ENCODE data around the gene NPR2. TPM values are rescaled to one million over a fixed set of nuclear protein-coding genes. Genes with fewer than 3 reads are reported as not detected.

Gene NPR2
- 10 to 100 TPM; 16.0 to 16.1 TPM for total RNA-seq
- polyA plus RNA-seq: 10 to 100 TPM in 1 of 2 donors, 1 to 10 TPM in 1; 6.2 to 11.1 TPM
- long read RNA-seq, donor 1, transcript NPR2-206 (3 exons, 601 nt): major isoform, 9 of 10 reads
- long read RNA-seq, donor 1, partial matches to known transcripts: 0 of 10 reads
- long read RNA-seq, donor 1, other reads (novel, unspliced or antisense): 0 of 10 reads
- long read RNA-seq, donor 2, transcript NPR2-206 (3 exons, 601 nt): major isoform, 6 of 6 reads
- long read RNA-seq, donor 2, partial matches to known transcripts: 0 of 6 reads
- long read RNA-seq, donor 2, other reads (novel, unspliced or antisense): 0 of 6 reads
- long read RNA-seq, donor 3, transcript NPR2-206 (3 exons, 601 nt): major isoform, 7 of 7 reads
- long read RNA-seq, donor 3, partial matches to known transcripts: 0 of 7 reads
- long read RNA-seq, donor 3, other reads (novel, unspliced or antisense): 0 of 7 reads
- long read RNA-seq, donor 4, transcript NPR2-206 (3 exons, 601 nt): major isoform, 8 of 8 reads
- long read RNA-seq, donor 4, partial matches to known transcripts: 0 of 8 reads
- long read RNA-seq, donor 4, other reads (novel, unspliced or antisense): 0 of 8 reads
- long read RNA-seq, donor 5, transcript NPR2-206 (3 exons, 601 nt): major isoform, 6 of 6 reads
- long read RNA-seq, donor 5, partial matches to known transcripts: 0 of 6 reads
- long read RNA-seq, donor 5, other reads (novel, unspliced or antisense): 0 of 6 reads

DNA sequence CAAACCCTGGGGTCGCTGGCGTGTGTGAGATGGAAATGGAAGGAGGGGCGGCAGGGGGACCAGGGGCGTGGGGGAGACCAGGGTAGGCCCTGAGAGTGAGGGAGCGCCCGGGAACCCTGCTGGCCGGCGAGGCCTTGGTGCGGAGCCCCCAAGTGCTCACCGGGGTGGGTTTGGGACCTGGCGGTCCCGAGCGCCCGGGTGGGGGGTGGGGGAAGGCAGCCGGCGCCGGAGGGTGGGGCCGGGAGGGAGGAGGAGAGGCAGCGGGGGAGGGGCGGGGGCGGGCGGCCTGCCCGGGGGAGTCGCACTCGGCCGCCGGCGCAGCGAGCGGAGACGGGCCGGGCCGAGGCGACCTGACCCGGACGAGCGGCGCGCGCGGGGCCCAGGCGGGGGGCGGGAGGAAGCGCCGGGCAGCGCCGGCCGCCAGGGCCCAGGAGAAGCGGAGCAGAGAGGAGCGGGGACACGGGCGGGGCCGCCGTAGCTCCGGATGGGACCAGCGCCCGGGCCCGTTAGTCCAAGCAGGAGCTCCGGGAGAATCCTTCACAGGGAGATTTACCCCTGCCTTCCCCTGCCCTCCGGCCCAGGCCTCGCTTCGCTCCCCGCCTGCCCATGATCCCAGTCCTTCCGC is at the start of gene NPR2:
NPR2 (plus strand) TSS at position 295 of the 625 bp plus-strand sequence. CDS start 818 bp downstream, outside the sequence.
- TF ChIP-seq, protein P1, sequence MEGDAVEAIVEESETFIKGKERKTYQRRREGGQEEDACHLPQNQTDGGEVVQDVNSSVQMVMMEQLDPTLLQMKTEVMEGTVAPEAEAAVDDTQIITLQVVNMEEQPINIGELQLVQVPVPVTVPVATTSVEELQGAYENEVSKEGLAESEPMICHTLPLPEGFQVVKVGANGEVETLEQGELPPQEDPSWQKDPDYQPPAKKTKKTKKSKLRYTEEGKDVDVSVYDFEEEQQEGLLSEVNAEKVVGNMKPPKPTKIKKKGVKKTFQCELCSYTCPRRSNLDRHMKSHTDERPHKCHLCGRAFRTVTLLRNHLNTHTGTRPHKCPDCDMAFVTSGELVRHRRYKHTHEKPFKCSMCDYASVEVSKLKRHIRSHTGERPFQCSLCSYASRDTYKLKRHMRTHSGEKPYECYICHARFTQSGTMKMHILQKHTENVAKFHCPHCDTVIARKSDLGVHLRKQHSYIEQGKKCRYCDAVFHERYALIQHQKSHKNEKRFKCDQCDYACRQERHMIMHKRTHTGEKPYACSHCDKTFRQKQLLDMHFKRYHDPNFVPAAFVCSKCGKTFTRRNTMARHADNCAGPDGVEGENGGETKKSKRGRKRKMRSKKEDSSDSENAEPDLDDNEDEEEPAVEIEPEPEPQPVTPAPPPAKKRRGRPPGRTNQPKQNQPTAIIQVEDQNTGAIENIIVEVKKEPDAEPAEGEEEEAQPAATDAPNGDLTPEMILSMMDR (IDR thresholded peaks at IDR 0.05; ENCODE audit: control extremely low read depth, extremely low read depth): no peak
- H3K4me3 ChIP-seq: peak within 1 kb of the TSS; percentile 35
- peak within 1 kb of the TSS in 1 of 2 donors; percentile 42 for H3K9ac ChIP-seq (ENCODE audit: insufficient read depth in 1 of 2, low read length in 2 of 2)
- peak within 1 kb of the TSS; percentile 67 to 78 for H3K27ac ChIP-seq (ENCODE audit: low read depth in 1 of 2, low read length in 1 of 2)
- no peaks in the 10 kb centered on the region for H3K36me3 ChIP-seq (ENCODE audit: control insufficient read depth in 4 of 4, insufficient read depth in 4 of 4, low read length in 4 of 4)
- peaks cover 0 to 34% (median 14%) of the 10 kb centered on the region in 5 donors for H3K4me1 ChIP-seq (ENCODE audit: control insufficient read depth in 5 of 5, insufficient read depth in 5 of 5, low read length in 5 of 5)
- H3K27me3 ChIP-seq (ENCODE audit: control insufficient read depth in 3 of 3, insufficient read depth in 3 of 3, low read length in 2 of 3): no peaks in the 10 kb centered on the region
- no peaks in the 10 kb centered on the region for H3K9me3 ChIP-seq (ENCODE audit: control insufficient read depth in 4 of 4, insufficient read depth in 3 of 4, low read length in 3 of 4)
- WGBS, 2 donors: 17 to 25% methylated on average over 32 to 63 of the region's 64 CpGs
- DNase-seq (peak; percentile 58 to 71 (median 61)), ATAC-seq (ENCODE audit: insufficient read depth, low FRiP score) (peak; percentile 23)

DNA sequence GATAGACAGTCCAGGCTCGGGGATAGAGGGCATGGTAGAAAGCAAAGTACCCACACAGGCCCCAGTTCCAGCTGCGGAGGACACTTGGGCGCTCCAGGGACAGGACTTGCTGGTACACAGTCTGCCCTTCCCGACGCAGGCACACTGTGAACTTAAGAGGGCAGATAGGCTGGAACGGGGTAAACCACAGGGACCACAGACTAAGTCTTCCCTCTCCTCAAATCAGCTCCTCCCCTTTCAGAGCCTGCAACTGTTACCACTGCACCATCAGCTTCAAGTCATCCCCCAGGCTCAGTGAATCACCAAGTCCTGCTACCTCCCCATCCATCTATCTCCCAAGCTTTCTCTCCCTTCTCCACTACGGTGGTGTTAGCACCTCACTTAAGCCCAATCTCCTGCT is 49.7 kb upstream of the NPR2 start:
- TF ChIP-seq, protein P1 (IDR thresholded peaks at IDR 0.05; ENCODE audit: control extremely low read depth, extremely low read depth): no peak
- no peak overlapping the region for H3K4me3 ChIP-seq
- no peaks in the 10 kb centered on the region for H3K27me3 ChIP-seq (ENCODE audit: control insufficient read depth in 3 of 3, insufficient read depth in 3 of 3, low read length in 2 of 3)
- 68 to 82% methylated on average over 7 of the region's 7 CpGs for WGBS, 2 donors
- H3K9ac ChIP-seq (ENCODE audit: insufficient read depth in 1 of 2, low read length in 2 of 2): no peak overlapping the region
- no peak overlapping the region for H3K27ac ChIP-seq (ENCODE audit: low read depth in 1 of 2, low read length in 1 of 2)
- H3K4me1 ChIP-seq (ENCODE audit: control insufficient read depth in 5 of 5, insufficient read depth in 5 of 5, low read length in 5 of 5): peaks cover 0 to 11% (median 5%) of the 10 kb centered on the region in 5 donors
- no peak for DNase-seq
- H3K9me3 ChIP-seq (ENCODE audit: control insufficient read depth in 4 of 4, insufficient read depth in 3 of 4, low read length in 3 of 4): no peaks in the 10 kb centered on the region
- H3K36me3 ChIP-seq (ENCODE audit: control insufficient read depth in 4 of 4, insufficient read depth in 4 of 4, low read length in 4 of 4): peaks cover 36 to 66% (median 56%) of the 10 kb centered on the region in 4 donors
- no peak for ATAC-seq (ENCODE audit: insufficient read depth, low FRiP score)

DNA sequence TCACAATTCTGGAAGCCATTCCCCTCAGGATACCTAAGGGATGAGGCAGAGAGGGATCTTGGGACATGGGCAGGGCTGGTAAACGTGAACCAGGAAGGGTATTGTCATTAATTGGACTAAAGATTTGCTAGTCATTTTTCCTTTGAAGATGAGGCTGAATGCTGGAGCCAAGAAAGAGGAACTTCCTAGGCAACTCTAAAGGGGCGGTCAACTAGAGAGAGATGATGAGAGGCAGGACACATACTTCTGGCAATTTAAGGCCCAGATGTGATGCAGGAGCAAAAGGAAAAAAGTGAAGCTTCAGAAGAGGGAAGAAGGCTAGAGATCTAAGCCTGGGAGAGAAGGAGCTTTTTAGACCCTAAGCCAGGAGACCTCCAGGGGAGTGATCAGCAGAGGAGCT is 47.9 kb upstream of the NPR2 start:
- H3K27me3 ChIP-seq (ENCODE audit: control insufficient read depth in 3 of 3, insufficient read depth in 3 of 3, low read length in 2 of 3): no peaks in the 10 kb centered on the region
- TF ChIP-seq, protein P1 (IDR thresholded peaks at IDR 0.05; ENCODE audit: control extremely low read depth, extremely low read depth): no peak
- ATAC-seq (ENCODE audit: insufficient read depth, low FRiP score) (no peak), DNase-seq (no peak)
- 43 to 57% methylated on average over 2 of the region's 2 CpGs for WGBS, 2 donors
- H3K4me3 ChIP-seq: no peak overlapping the region
- no peak overlapping the region for H3K9ac ChIP-seq (ENCODE audit: insufficient read depth in 1 of 2, low read length in 2 of 2)
- H3K4me1 ChIP-seq (ENCODE audit: control insufficient read depth in 5 of 5, insufficient read depth in 5 of 5, low read length in 5 of 5): peaks cover 0 to 26% (median 19%) of the 10 kb centered on the region in 5 donors
- peaks cover 31 to 54% (median 42%) of the 10 kb centered on the region in 4 donors for H3K36me3 ChIP-seq (ENCODE audit: control insufficient read depth in 4 of 4, insufficient read depth in 4 of 4, low read length in 4 of 4)
- no peaks in the 10 kb centered on the region for H3K9me3 ChIP-seq (ENCODE audit: control insufficient read depth in 4 of 4, insufficient read depth in 3 of 4, low read length in 3 of 4)
- H3K27ac ChIP-seq (ENCODE audit: low read depth in 1 of 2, low read length in 1 of 2): no peak overlapping the region

Measured in lung (tissue), 16 donors.